ENCODE measurements around the gene ARHGEF19.

ARHGEF19 gene

DNA sequence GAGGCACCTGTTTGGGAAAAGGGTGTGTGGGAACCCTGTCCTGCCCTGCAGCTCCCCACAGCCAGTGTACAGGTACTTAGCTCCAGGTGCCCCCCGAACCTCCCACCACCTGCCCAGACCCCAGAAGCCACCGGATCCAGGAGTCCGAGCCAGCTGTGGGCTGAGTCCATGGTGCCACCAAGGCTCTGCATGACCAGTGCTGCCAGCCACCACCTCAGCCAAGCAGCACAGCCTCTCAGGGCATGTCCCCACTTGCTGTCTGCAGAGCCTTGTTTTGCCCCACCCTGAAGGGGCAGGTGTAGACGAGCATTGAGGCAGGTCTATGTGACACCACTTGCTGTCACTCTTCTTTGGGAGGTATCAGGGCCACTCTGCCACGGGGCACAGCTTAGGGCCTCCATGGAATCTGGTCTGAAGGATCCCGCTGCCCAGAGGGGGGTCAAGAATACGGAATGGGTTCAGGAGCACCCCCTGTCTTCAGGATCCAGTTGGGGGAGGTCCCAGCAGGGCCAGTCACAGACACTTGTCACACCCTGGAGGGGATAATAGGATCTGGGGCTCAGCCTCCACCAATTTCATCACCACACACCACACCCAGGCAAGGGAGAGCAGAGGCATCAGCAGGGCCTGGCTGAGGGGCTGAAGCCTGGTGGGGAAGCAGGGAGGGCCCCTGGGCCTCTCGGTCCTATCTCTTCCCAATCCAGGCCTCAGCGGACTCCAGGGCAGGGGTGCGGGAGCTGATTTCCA lies 27.7 kb downstream of the ARHGEF19 start:
- DNase-seq (ENCODE audit: low read depth, low spot score): no peak
- no peak overlapping the region for H3K4me3 ChIP-seq (ENCODE audit: low read depth, low read length)
- ChIA-PET CTCF (interaction anchor here (2.8 to 17.2 kb wide), 3 partner anchors 10 to 106 kb away, joined by 8 to 1006 read pairs (median 73); partner anchors contain the start of gene FAM131C), POLR2A (no interaction called here)
- TF ChIP-seq, protein P1, sequence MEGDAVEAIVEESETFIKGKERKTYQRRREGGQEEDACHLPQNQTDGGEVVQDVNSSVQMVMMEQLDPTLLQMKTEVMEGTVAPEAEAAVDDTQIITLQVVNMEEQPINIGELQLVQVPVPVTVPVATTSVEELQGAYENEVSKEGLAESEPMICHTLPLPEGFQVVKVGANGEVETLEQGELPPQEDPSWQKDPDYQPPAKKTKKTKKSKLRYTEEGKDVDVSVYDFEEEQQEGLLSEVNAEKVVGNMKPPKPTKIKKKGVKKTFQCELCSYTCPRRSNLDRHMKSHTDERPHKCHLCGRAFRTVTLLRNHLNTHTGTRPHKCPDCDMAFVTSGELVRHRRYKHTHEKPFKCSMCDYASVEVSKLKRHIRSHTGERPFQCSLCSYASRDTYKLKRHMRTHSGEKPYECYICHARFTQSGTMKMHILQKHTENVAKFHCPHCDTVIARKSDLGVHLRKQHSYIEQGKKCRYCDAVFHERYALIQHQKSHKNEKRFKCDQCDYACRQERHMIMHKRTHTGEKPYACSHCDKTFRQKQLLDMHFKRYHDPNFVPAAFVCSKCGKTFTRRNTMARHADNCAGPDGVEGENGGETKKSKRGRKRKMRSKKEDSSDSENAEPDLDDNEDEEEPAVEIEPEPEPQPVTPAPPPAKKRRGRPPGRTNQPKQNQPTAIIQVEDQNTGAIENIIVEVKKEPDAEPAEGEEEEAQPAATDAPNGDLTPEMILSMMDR (IDR thresholded peaks at IDR 0.05; ENCODE audit: insufficient read depth, low read length, missing control alignments): no peak

DNA sequence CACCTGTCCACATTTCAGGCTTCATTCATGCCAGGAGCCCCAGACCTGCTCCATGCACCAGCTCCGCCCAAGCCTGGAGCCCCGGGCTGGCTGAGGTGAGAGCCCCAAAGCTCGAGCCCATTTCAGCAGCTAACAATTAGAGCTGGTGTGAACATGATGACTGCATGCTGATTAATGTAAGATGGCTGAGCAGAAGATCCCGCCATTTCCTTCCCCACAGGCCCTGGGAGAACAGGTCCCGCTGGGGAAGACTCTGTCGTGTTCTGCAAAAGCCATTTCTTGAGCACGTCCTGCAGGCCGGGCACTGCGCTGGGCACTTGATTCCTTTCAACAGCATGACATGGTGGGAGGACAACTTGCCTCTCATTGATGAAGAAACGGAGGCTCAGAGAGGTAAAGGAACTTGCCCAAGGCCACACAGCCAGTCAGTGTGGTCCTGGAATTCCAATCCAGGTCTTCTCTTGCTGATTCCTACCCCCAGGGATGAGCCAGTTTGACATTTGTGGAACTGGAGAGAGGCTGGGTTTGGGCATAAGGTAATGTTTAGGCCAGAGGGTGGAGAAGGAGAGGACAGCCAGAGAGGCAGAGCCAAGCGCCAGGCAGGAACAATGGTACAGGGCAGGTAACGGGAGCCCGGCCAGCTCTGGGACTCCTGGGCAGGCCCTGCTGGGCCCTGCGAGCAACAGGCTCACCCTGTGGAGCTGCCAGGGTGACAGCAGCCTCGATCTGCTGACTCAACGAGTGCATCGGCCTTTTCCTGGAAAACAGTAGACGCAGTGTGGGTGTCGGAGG lies 28.5 kb downstream of the ARHGEF19 start:
- TF ChIP-seq, protein P1 (IDR thresholded peaks at IDR 0.05; ENCODE audit: insufficient read depth, low read length, missing control alignments): no peak
- DNase-seq (ENCODE audit: low read depth, low spot score): no peak
- ChIA-PET POLR2A (no interaction called here), CTCF (interaction anchor here (1.5 to 17.2 kb wide), 2 partner anchors 60 to 105 kb away, joined by 3 to 1006 read pairs; partner anchors contain the start of gene FAM131C)
- H3K4me3 ChIP-seq (ENCODE audit: low read depth, low read length): no peak overlapping the region

DNA sequence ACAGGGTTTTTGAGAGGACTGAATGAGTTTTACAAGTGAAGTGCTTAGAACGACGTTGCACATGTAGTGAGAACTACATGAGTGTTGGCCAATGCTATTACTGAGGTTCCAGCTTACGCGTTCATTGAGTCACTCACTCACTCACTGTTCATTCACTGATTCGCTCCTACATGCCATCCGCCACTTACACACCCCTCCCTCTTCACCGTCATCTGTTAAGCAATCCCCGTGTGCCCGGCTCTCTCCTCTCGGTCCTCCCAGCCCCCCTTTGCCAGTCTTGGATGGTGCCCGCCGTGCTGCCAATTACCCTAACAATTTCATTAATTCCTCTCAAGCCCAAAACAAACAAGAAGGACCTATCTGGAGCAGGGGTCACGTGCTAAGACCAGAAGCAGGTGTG lies 29.3 kb downstream of the ARHGEF19 start:
- ChIA-PET CTCF (interaction anchor here (0.7 to 17.2 kb wide), 5 partner anchors 14 to 105 kb away, joined by 3 to 1006 read pairs (median 4); partner anchors contain the start of genes EPHA2 and FAM131C), POLR2A (interaction anchor here (1.4 kb wide), 1 partner anchor 37 kb away, joined by 3 read pairs; no protein-coding TSS in a partner anchor)
- H3K4me3 ChIP-seq (ENCODE audit: low read depth, low read length): no peak overlapping the region
- TF ChIP-seq, protein P1 (IDR thresholded peaks at IDR 0.05; ENCODE audit: insufficient read depth, low read length, missing control alignments): no peak
- DNase-seq (ENCODE audit: low read depth, low spot score): no peak

DNA sequence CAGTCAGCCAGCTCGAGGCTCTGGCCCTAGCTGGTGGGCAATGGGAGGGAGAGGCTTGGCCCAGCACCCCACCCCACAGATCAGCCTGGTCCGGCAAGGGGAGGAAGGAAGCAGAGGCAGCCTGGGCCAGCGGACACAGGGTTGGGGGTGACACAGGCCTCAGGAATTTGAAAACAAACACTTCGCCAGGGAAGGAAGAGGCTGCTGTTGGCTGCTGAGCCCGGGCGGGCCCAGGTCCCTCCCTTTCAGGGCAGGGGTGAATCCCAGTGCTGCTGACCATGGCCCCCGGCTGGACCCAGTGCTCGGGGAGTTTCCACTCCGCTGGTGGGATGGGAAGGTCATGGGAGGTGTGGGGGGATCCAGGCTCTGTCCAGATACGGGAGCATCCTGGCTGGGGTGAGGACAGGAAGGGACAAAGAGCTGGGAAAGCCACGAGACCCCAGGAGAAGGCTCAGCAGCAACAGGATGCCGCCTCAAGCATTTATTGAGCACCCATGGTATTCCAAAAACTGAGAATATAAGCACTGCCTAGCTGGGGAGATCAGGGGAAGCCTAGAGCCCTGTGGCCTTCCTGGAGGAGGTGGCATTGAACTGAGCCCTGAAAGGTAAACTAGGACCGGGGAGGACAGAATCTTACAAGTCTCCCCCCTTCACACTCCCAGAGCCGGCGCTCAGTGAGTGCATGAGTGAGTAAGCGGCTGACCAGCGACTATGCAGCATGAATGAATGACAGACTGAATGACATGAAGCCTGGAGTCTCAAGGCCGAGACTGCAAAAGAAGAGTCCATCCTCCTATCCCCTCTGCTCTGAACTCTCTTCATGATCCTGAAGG lies 30.3 kb downstream of the ARHGEF19 start:
- ChIA-PET CTCF (interaction anchor here (0.7 to 17.2 kb wide), 9 partner anchors 8 to 170 kb away, joined by 3 to 1006 read pairs (median 4); partner anchors contain the start of genes EPHA2, FAM131C and FBXO42), POLR2A (interaction anchor here (0.8 to 1.6 kb wide), 3 partner anchors 29 to 36 kb away, joined by 3 to 7 read pairs (median 3); no protein-coding TSS in a partner anchor)
- peak; percentile 47 for DNase-seq (ENCODE audit: low read depth, low spot score)
- no peak overlapping the region; the same call in 1 of the 2 replicates for H3K4me3 ChIP-seq (ENCODE audit: low read depth, low read length)
- TF ChIP-seq, protein P1 (IDR thresholded peaks at IDR 0.05; ENCODE audit: insufficient read depth, low read length, missing control alignments): no peak

DNA sequence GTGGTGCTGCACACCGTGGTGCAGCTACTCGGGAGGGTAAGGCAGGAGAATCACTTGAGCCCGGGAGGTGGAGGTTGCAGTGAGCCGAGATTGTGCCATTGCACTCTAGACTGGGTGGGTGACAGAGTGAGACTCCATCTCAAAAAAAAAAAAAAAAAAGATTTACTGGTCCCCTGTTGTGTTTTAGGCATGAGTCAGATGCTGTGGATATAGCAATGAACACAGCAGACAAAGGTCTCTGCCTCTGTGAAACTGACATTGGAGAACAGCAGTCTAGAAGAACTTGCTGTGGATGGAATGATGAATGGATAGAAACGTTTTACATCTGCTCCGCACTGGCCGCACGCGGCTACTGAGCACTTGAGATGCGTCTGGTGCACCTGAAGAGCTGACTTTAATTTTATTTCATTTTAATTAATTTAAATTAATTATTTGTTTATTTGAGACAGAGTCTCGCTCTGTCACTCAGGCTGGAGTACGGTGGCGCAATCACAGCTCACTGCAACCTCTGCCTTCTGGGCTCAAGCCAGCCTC lies 32.1 kb downstream of the ARHGEF19 start:
- no peak overlapping the region for H3K4me3 ChIP-seq (ENCODE audit: low read depth, low read length)
- TF ChIP-seq, protein P1 (IDR thresholded peaks at IDR 0.05; ENCODE audit: insufficient read depth, low read length, missing control alignments): no peak
- POLR2A ChIA-PET: no interaction called here
- no peak for DNase-seq (ENCODE audit: low read depth, low spot score)
- CTCF ChIA-PET: interaction anchor here (0.9 to 17.2 kb wide), 5 partner anchors 9 to 183 kb away, joined by 3 to 1006 read pairs (median 3); partner anchors contain the start of gene FAM131C
